ENCODE data around the gene TWF1. TPM values are rescaled to one million over a fixed set of nuclear protein-coding genes. Genes with fewer than 3 reads are reported as not detected.

TWF1 gene
- total RNA-seq, 2 experiments from 2014 or later: 72.3 to 77.5 TPM

GRCh38 chr12:43761500-43761899, 44.6 kb downstream of the TWF1 start:
- peak overlapping the region; percentile 100 for H3K27ac Mint-ChIP-seq
- peaks cover 34% of the 10 kb centered on the region for H3K36me3 Mint-ChIP-seq (ENCODE audit: low read depth)
- no peaks in the 10 kb centered on the region for H3K27me3 ChIP-seq (ENCODE audit: control insufficient read depth in 1 of 2, insufficient read depth in 2 of 2, low read length in 2 of 2)
- no peaks in the 10 kb centered on the region for H3K27me3 Mint-ChIP-seq
- H3K4me3 ChIP-seq (ENCODE audit: low read length): no peak overlapping the region
- no peaks in the 10 kb centered on the region for H3K9me3 Mint-ChIP-seq
- DNase-seq (peak in 1 of 14 experiments; percentile 9), ATAC-seq (ENCODE audit: poor library complexity) (no peak)
- intact Hi-C loops (cut with DNase I, micrococcal nuclease): no loop called here
- H3K4me1 ChIP-seq (ENCODE audit: insufficient read depth, low read length): peaks cover 36% of the 10 kb centered on the region
- POLR2A ChIA-PET: interaction anchor here (1.2 to 6.4 kb wide), 2 partner anchors 45 to 71 kb away, joined by 3 to 90 read pairs; partner anchors contain the start of gene TWF1
- peaks cover 12% of the 10 kb centered on the region for H3K36me3 ChIP-seq (ENCODE audit: insufficient read depth, low read length)
- H3K27ac ChIP-seq (ENCODE audit: low read depth in 1 of 2, low read length in 2 of 2): no peak overlapping the region
- no peak for TF ChIP-seq CTCF (IDR thresholded peaks at IDR 0.05)
- peak overlapping the region; percentile 57 for H3K4me3 Mint-ChIP-seq
- no peaks in the 10 kb centered on the region for H3K9me3 ChIP-seq (ENCODE audit: control insufficient read depth in 1 of 2, insufficient read depth in 1 of 2, low read length in 2 of 2)
- CTCF ChIA-PET: no interaction called here
- H3K4me1 Mint-ChIP-seq (ENCODE audit: low read depth): peaks cover 65% of the 10 kb centered on the region

DNA sequence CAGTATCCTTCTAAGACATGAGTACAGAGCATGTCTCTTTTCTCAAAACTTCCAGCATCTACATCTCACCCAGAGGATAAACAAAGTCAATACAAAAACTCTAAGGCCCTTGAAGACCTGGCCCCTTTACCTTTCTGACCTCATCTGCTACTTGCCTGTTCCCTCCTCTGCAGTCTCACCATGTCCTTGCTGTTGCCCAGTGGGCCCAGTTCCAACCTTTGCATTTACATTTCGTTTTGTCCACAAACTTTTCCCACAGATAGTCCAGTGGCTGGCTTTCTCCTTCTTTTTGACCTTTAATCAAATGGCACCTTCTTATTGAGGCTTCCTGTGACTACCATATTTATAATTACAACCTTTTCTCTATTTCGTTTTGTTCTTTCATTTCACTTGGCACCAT, 45.7 kb downstream of the TWF1 start:
- no peaks in the 10 kb centered on the region for H3K27me3 ChIP-seq (ENCODE audit: control insufficient read depth in 1 of 2, insufficient read depth in 2 of 2, low read length in 2 of 2)
- Mint-ChIP-seq H3K27ac (peak overlapping the region; percentile 100), H3K4me1 (ENCODE audit: low read depth) (peaks cover 76% of the 10 kb centered on the region), H3K27me3 (no peaks in the 10 kb centered on the region), H3K36me3 (ENCODE audit: low read depth) (peaks cover 45% of the 10 kb centered on the region), H3K9me3 (no peaks in the 10 kb centered on the region), H3K4me3 (peak overlapping the region; percentile 98)
- H3K36me3 ChIP-seq (ENCODE audit: insufficient read depth, low read length): peaks cover 12% of the 10 kb centered on the region
- no peaks in the 10 kb centered on the region for H3K9me3 ChIP-seq (ENCODE audit: control insufficient read depth in 1 of 2, insufficient read depth in 1 of 2, low read length in 2 of 2)
- peak overlapping the region; percentile 83 for H3K4me3 ChIP-seq (ENCODE audit: low read length)
- ChIA-PET POLR2A (interaction anchor here (1.2 to 6.4 kb wide), 4 partner anchors 8 to 76 kb away, joined by 3 to 90 read pairs (median 18); partner anchors contain the start of genes TMEM117 and TWF1), CTCF (interaction anchor here (0.7 to 2.4 kb wide), 2 partner anchors 46 to 1657 kb away, joined by 3 to 10 read pairs; partner anchors contain the start of gene TWF1)
- H3K4me1 ChIP-seq (ENCODE audit: insufficient read depth, low read length): peaks cover 36% of the 10 kb centered on the region
- DNase-seq (no peak), ATAC-seq (ENCODE audit: poor library complexity) (no peak)
- no peak for TF ChIP-seq CTCF (IDR thresholded peaks at IDR 0.05)
- H3K27ac ChIP-seq (ENCODE audit: low read depth in 1 of 2, low read length in 2 of 2): peak overlapping the region in 1 of 2 donors; percentile 94
- intact Hi-C loops (cut with DNase I, micrococcal nuclease): no loop called here

DNA sequence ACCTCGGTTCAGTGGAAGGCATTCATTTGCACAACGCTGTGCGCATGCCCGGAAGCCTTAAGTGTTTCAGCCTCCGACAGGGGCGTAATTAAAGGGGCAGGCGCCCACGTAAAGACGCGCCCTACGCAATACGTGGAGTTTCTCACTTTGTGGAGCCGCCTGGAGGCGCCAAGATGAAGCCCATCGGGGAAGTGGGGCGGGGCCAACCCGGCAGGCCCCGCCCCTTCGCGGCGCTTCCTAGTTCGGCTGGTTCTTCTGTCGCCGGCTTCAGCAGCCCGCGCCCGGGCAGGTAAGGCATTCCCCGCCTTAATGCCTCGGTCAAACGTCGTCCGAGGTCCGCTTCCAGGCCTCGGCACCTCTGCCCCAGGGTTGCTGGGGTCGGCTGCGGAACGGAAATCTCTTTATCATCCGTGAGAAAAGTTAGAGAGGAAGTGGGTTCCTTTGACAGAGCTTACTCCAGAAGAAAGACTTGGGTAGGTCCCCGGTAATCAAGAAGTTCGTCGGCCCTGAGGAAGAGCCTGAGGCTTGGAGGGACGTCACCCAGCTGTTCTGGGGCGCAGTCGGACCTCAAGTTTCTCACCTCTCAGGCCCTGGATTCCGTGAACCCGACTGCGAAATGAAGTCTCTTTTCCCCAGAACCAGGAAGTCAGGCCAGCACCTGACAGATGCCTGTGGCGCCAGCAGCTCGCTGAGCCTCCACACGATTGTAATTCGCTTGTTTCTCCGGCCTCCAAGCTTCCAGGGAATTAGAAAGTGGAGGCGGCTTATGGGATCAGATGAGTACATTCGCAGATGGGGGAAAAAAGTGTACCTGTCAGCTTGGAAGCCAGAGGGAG, 47.2 kb downstream of the TWF1 start, which contains the start of the genes IRAK4 and PUS7L:
IRAK4 (plus strand) TSS at position 224 of the 836 bp plus-strand sequence. CDS start 9,161 bp downstream, outside the sequence.
PUS7L (minus strand) TSS at position 63 of the 836 bp plus-strand sequence. CDS start 3,545 bp downstream, outside the sequence.
- H3K9me3 Mint-ChIP-seq: no peaks in the 10 kb centered on the region
- ChIA-PET POLR2A (interaction anchor here (0.6 to 6.4 kb wide), 10 partner anchors 10 to 1433 kb away, joined by 3 to 90 read pairs (median 6); partner anchors contain the start of genes PPHLN1, TMEM117, TWF1 and ZCRB1), CTCF (interaction anchor here (0.8 to 2.4 kb wide), 5 partner anchors 12 to 123 kb away, joined by 3 to 11 read pairs (median 5); partner anchors contain the start of gene TWF1)
- DNase-seq: peak; percentile 90 to 99 (median 94)
- TF ChIP-seq CTCF (IDR thresholded peaks at IDR 0.05): peak; percentile 52
- H3K4me3 ChIP-seq (ENCODE audit: low read length): peak within 1 kb of the TSS; percentile 83
- intact Hi-C loops (cut with DNase I, micrococcal nuclease): loop anchor here (2.0 to 5.0 kb wide), 3 partner anchors 48 to 1517 kb away; partner anchors contain the start of gene TWF1 (in 1 of the 2)
- H3K27ac Mint-ChIP-seq: peak within 1 kb of the TSS; percentile 100
- H3K4me1 ChIP-seq (ENCODE audit: insufficient read depth, low read length): peaks cover 33% of the 10 kb centered on the region
- H3K4me3 Mint-ChIP-seq: peak within 1 kb of the TSS; percentile 98
- H3K9me3 ChIP-seq (ENCODE audit: control insufficient read depth in 1 of 2, insufficient read depth in 1 of 2, low read length in 2 of 2): no peaks in the 10 kb centered on the region
- peaks cover 15% of the 10 kb centered on the region for H3K36me3 ChIP-seq (ENCODE audit: insufficient read depth, low read length)
- ATAC-seq (ENCODE audit: poor library complexity): peak; percentile 95
- H3K27me3 Mint-ChIP-seq: no peaks in the 10 kb centered on the region
- H3K36me3 Mint-ChIP-seq (ENCODE audit: low read depth): peaks cover 60% of the 10 kb centered on the region
- H3K4me1 Mint-ChIP-seq (ENCODE audit: low read depth): peaks cover 87% of the 10 kb centered on the region
- H3K27ac ChIP-seq (ENCODE audit: low read depth in 1 of 2, low read length in 2 of 2): peak within 1 kb of the TSS; percentile 87 to 94
- H3K27me3 ChIP-seq (ENCODE audit: control insufficient read depth in 1 of 2, insufficient read depth in 2 of 2, low read length in 2 of 2): no peaks in the 10 kb centered on the region
